Liver (tissue), 9 donors: ENCODE data around the gene SHFL. TPM values are rescaled to one million over a fixed set of nuclear protein-coding genes. Genes with fewer than 3 reads are reported as not detected.

Experiments used
- DNase-seq: peaks from one replicate; pipeline ENCODE4 v3.0.0-alpha.2; 2017; ENCODE audit warnings: low spot score
- H3K27ac ChIP-seq, 2 donors: one replicate each; pipeline ENCODE4 v1.7.0; 2013; ENCODE audit warnings: inconsistent platforms in 2 of 2, low read length in 2 of 2, control low read depth in 1 of 2, low read depth in 1 of 2, mild to moderate bottlenecking in 1 of 2
- H3K27me3 ChIP-seq, 4 donors: one replicate each; pipeline versions ENCODE4 v1.6.1 to v1.7.0; 2013; ENCODE audit warnings: low read length in 3 of 4, inconsistent platforms in 1 of 4, mild to moderate bottlenecking in 1 of 4, moderate library complexity in 1 of 4; ENCODE audit not compliant: control insufficient read depth in 4 of 4, insufficient read depth in 4 of 4
- H3K36me3 ChIP-seq, 4 donors: one replicate each; pipeline versions ENCODE4 v1.6.1 to v1.7.0; 2013; ENCODE audit warnings: low read length in 3 of 4, mild to moderate bottlenecking in 3 of 4, low read depth in 1 of 4, moderate library complexity in 1 of 4; ENCODE audit not compliant: control insufficient read depth in 4 of 4, insufficient read depth in 3 of 4
- H3K4me1 ChIP-seq, 4 donors: one replicate each; pipeline versions ENCODE4 v1.6.1 to v1.7.0; 2013; ENCODE audit warnings: low read length in 3 of 4, mild to moderate bottlenecking in 3 of 4, moderate library complexity in 1 of 4; ENCODE audit not compliant: control insufficient read depth in 4 of 4, insufficient read depth in 4 of 4
- H3K4me3 ChIP-seq, 3 donors: one replicate each; pipeline versions ENCODE4 v1.6.1 to v1.7.0; 2013; ENCODE audit warnings: low read length in 3 of 3, control low read depth in 1 of 3, low read depth in 1 of 3, mild to moderate bottlenecking in 1 of 3
- H3K9ac ChIP-seq, 2 donors: one replicate each; pipeline ENCODE4 v1.7.0; 2013; ENCODE audit warnings: low read length in 2 of 2, mild to moderate bottlenecking in 2 of 2, moderate library complexity in 2 of 2, control low read depth in 1 of 2, low read depth in 1 of 2
- H3K9me3 ChIP-seq, 4 donors: one replicate each; pipeline versions ENCODE4 v1.6.1 to v1.7.0; 2013; ENCODE audit warnings: low read length in 3 of 4; ENCODE audit not compliant: control insufficient read depth in 4 of 4
- CTCF ChIP-seq: fragments of 150-350 bp; IDR thresholded peaks from 2 replicates; pipeline ENCODE4 v1.5.1; 2017; ENCODE audit warnings: improper control_type of control experiment, low read depth, low read length; ENCODE audit not compliant: missing input control
- EGR1 ChIP-seq, 2 donors: IDR thresholded peaks; 2 replicates each; pipeline ENCODE4 v1.6.1; 2016 to 2018; ENCODE audit warnings: antibody characterized with exemption in 2 of 2, low read depth in 2 of 2
- FOXA1 ChIP-seq: IDR thresholded peaks from 2 replicates; pipeline ENCODE4 v1.6.1; 2016; ENCODE audit warnings: antibody characterized with exemption
- FOXA2 ChIP-seq: IDR thresholded peaks from 2 replicates; pipeline ENCODE4 v1.6.1; 2016; ENCODE audit warnings: antibody characterized with exemption
- GABPA ChIP-seq, 2 donors: IDR thresholded peaks in 1 of 2; conservative IDR thresholded peaks in 1 of 2; 2 replicates each; pipeline ENCODE4 v1.6.1; 2016; ENCODE audit warnings: antibody characterized with exemption in 2 of 2, mild to moderate bottlenecking in 1 of 2, moderate library complexity in 1 of 2
- HNF4A ChIP-seq, 2 donors: conservative IDR thresholded peaks; 2 replicates each; pipeline ENCODE4 v1.6.1; 2016; ENCODE audit warnings: antibody characterized with exemption in 2 of 2, mild to moderate bottlenecking in 2 of 2
- HNF4G ChIP-seq: IDR thresholded peaks from 2 replicates; pipeline ENCODE4 v1.6.1; 2016; ENCODE audit warnings: antibody characterized with exemption
- JUND ChIP-seq, 2 donors: IDR thresholded peaks; 2 replicates each; pipeline ENCODE4 v1.6.1; 2016; ENCODE audit warnings: antibody characterized with exemption in 2 of 2
- RAD21 ChIP-seq, 2 donors: IDR thresholded peaks; 2 replicates each; pipeline ENCODE4 v1.6.1; 2016; ENCODE audit warnings: antibody characterized with exemption in 2 of 2, mild to moderate bottlenecking in 2 of 2
- SP1 ChIP-seq: IDR thresholded peaks from 2 replicates; pipeline ENCODE4 v1.6.1; 2018; ENCODE audit warnings: antibody characterized with exemption, mild to moderate bottlenecking
- TAF1 ChIP-seq: conservative IDR thresholded peaks from 2 replicates; pipeline ENCODE4 v1.6.1; 2016; ENCODE audit warnings: antibody characterized with exemption, mild to moderate bottlenecking
- YY1 ChIP-seq: IDR thresholded peaks from 2 replicates; pipeline ENCODE4 v1.6.1; 2016; ENCODE audit warnings: antibody characterized with exemption, mild to moderate bottlenecking
- WGBS: extraction: QIAGEN DNeasy Blood & Tissue Kit; methylation state at CpG from one replicate; pipeline ENCODE4 v1.1.7; 2013; 5-methylcytosine and 5-hydroxymethylcytosine counted together
- polyA plus RNA-seq, 2 donors: library from polyadenylated mRNA; stranded (reverse) in 1 of 2; unstranded in 1 of 2; fragments of 200-250 nt in 1 of 2; fragments of >200 nt in 1 of 2; fragmentation: Nextera tagmentation in 1 of 2; extraction: Ambion mirVana in 1 of 2; gene quantifications; one replicate each; pipeline versions ENCODE4 v1.2.1 to v1.2.3, GENCODE V29; 2013 to 2015
- total RNA-seq, 2 donors: library from RNA; depleted of rRNA; stranded (reverse); fragments of >200 nt; gene quantifications; one replicate each; pipeline ENCODE4 v1.2.3, GENCODE V29; 2014
- TF ChIP-seq, protein P1 (sequence below): IDR thresholded peaks from 2 replicates; pipeline ENCODE4 v1.6.1; 2016; ENCODE audit warnings: antibody characterized with exemption
- TF ChIP-seq, protein P2 (sequence below): IDR thresholded peaks from 2 replicates; pipeline ENCODE4 v1.6.1; 2016; ENCODE audit warnings: antibody characterized with exemption, mild to moderate bottlenecking
- TF ChIP-seq, protein P3 (sequence below): IDR thresholded peaks from 2 replicates; pipeline ENCODE4 v1.6.1; 2016; ENCODE audit warnings: antibody characterized with exemption
- TF ChIP-seq, protein P4 (sequence below): IDR thresholded peaks from 2 replicates; pipeline ENCODE4 v1.6.1; 2016; ENCODE audit warnings: antibody characterized with exemption
- donor health status: healthy.
- donor health status: healthy.
- donor health status: healthy.
- donor health status: healthy.
- donor health status: healthy.

The SHFL gene
- total and polyA plus RNA-seq, 4 donors, result 13.1 to 104 (median 84.7) TPM

DNA sequence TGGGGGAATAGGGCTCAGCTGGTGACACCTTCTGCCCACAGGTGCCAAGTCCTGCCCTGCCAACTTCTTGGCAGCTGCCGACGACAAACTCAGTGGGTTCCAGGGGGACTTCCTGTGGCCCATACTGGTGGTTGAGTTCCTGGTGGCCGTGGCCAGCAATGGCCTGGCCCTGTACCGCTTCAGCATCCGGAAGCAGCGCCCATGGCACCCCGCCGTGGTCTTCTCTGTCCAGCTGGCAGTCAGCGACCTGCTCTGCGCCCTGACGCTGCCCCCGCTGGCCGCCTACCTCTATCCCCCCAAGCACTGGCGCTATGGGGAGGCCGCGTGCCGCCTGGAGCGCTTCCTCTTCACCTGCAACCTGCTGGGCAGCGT is 27.5 kb downstream of the SHFL start:
- H3K9ac ChIP-seq, result no peak overlapping the region
- peaks cover 19 to 63% (median 25%) of the 10 kb centered on the region in 4 donors for H3K36me3 ChIP-seq
- H3K27ac ChIP-seq, result peak overlapping the region in 1 of 2 donors; percentile 15
- peaks cover 0 to 11% (median 5%) of the 10 kb centered on the region in 4 donors for H3K4me1 ChIP-seq
- H3K9me3 ChIP-seq, result no peaks in the 10 kb centered on the region
- TF ChIP-seq RAD21 (IDR thresholded peaks at IDR 0.05) (no peak), FOXA2 (no peak), HNF4G (no peak)
- TF ChIP-seq, protein P1, sequence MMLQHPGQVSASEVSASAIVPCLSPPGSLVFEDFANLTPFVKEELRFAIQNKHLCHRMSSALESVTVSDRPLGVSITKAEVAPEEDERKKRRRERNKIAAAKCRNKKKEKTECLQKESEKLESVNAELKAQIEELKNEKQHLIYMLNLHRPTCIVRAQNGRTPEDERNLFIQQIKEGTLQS, result no peak
- TF ChIP-seq, protein P2, sequence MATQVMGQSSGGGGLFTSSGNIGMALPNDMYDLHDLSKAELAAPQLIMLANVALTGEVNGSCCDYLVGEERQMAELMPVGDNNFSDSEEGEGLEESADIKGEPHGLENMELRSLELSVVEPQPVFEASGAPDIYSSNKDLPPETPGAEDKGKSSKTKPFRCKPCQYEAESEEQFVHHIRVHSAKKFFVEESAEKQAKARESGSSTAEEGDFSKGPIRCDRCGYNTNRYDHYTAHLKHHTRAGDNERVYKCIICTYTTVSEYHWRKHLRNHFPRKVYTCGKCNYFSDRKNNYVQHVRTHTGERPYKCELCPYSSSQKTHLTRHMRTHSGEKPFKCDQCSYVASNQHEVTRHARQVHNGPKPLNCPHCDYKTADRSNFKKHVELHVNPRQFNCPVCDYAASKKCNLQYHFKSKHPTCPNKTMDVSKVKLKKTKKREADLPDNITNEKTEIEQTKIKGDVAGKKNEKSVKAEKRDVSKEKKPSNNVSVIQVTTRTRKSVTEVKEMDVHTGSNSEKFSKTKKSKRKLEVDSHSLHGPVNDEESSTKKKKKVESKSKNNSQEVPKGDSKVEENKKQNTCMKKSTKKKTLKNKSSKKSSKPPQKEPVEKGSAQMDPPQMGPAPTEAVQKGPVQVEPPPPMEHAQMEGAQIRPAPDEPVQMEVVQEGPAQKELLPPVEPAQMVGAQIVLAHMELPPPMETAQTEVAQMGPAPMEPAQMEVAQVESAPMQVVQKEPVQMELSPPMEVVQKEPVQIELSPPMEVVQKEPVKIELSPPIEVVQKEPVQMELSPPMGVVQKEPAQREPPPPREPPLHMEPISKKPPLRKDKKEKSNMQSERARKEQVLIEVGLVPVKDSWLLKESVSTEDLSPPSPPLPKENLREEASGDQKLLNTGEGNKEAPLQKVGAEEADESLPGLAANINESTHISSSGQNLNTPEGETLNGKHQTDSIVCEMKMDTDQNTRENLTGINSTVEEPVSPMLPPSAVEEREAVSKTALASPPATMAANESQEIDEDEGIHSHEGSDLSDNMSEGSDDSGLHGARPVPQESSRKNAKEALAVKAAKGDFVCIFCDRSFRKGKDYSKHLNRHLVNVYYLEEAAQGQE, result no peak
- DNase-seq, result no peak
- no peak overlapping the region for H3K4me3 ChIP-seq
- no peaks in the 10 kb centered on the region for H3K27me3 ChIP-seq
- WGBS, result 80% methylated on average over 19 of the region's 19 CpGs

- H3K27ac ChIP-seq, result no peak overlapping the region
- H3K27me3 ChIP-seq, result no peaks in the 10 kb centered on the region
- TF ChIP-seq CTCF (no peak), FOXA1 (no peak), SP1 (no peak), HNF4A (conservative IDR thresholded peaks at IDR 0.05) (no peak), GABPA (IDR thresholded peaks at IDR 0.05 in 1 of 2, conservative IDR thresholded peaks at IDR 0.05 in 1 of 2) (no peak), EGR1 (IDR thresholded peaks at IDR 0.05; ENCODE audit: low read depth in 2 of 2) (no peak), TAF1 (no peak), RAD21 (IDR thresholded peaks at IDR 0.05) (no peak), JUND (IDR thresholded peaks at IDR 0.05) (no peak), HNF4G (no peak), YY1 (no peak), FOXA2 (no peak)
- TF ChIP-seq, protein P3, sequence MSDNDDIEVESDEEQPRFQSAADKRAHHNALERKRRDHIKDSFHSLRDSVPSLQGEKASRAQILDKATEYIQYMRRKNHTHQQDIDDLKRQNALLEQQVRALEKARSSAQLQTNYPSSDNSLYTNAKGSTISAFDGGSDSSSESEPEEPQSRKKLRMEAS, result no peak
- TF ChIP-seq, protein P4, sequence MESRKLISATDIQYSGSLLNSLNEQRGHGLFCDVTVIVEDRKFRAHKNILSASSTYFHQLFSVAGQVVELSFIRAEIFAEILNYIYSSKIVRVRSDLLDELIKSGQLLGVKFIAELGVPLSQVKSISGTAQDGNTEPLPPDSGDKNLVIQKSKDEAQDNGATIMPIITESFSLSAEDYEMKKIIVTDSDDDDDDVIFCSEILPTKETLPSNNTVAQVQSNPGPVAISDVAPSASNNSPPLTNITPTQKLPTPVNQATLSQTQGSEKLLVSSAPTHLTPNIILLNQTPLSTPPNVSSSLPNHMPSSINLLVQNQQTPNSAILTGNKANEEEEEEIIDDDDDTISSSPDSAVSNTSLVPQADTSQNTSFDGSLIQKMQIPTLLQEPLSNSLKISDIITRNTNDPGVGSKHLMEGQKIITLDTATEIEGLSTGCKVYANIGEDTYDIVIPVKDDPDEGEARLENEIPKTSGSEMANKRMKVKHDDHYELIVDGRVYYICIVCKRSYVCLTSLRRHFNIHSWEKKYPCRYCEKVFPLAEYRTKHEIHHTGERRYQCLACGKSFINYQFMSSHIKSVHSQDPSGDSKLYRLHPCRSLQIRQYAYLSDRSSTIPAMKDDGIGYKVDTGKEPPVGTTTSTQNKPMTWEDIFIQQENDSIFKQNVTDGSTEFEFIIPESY, result no peak
- H3K9me3 ChIP-seq, result no peaks in the 10 kb centered on the region
- peaks cover 18 to 62% (median 24%) of the 10 kb centered on the region in 4 donors for H3K36me3 ChIP-seq
- peaks cover 4 to 16% (median 10%) of the 10 kb centered on the region in 4 donors for H3K4me1 ChIP-seq
- no peak overlapping the region for H3K9ac ChIP-seq
- no peak for DNase-seq
- no peak overlapping the region for H3K4me3 ChIP-seq
- WGBS, result 94% methylated on average over 43 of the region's 43 CpGs
Measured at GRCh38 chr19:10113964-10114650, 28.0 kb downstream of the SHFL start.
